ENCODE measurements around the gene MAML1.

Gene MAML1

DNA sequence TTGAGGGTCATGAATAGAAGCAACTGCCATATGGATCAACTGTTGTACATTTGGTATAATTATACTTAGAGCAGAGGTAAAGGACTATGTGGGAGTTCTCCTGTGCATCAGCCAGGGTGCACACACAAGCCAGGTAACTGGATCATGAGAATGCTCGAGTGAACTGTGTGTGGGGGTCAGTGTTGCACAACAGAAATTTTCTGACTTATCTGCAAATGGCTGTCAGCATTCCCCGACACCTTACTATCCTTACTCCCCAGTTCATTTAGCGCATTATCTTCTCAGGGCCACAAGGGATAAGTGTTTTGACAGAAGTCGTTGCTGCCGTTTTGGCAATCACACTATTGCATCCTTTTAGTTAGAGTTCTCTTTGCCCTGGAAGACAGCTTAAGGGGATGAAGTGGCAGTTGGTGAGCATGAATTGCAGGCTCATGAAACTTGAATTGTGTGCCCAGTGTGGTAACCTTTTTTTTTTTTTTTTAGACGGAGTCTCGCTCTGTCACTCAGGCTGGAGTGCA, 32.2 kb upstream of the MAML1 start:
- H3K4me3 ChIP-seq (ENCODE audit: low read length), result peak overlapping the region; percentile 96
- H3K36me3 ChIP-seq (ENCODE audit: control insufficient read depth, insufficient read depth, low read length, severe bottlenecking), result peaks cover 28% of the 10 kb centered on the region
- peak overlapping the region; percentile 99 for H3K9ac ChIP-seq (ENCODE audit: low read length)
- DNase-seq (ENCODE audit: low read depth), result peak; percentile 25
- no peaks in the 10 kb centered on the region for H3K27me3 ChIP-seq (replicated peaks; ENCODE audit: control insufficient read depth, insufficient read depth, low read length)
- peaks cover 24% of the 10 kb centered on the region for H3K4me1 ChIP-seq (ENCODE audit: control insufficient read depth, insufficient read depth, low read length)
- no peaks in the 10 kb centered on the region for H3K9me3 ChIP-seq (ENCODE audit: control insufficient read depth, low read length)

DNA sequence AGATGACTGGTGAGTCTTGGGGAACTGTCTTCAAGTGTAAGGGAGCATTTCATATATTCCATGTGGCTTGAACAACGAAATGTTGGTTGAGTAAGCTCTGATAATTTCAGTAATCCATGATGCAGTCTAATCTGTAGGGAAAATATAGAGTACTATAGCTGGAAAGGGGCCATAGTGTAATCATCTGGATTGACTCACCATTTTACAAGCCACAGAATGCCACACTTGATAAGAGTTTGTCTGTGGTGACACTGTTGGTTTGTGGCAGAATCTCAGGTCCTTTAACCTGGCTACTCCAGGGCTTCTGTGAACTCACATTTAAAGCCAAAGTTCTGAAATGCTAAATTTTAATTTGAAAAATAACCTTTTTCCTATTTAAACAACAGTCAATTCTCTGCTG, 16.3 kb upstream of the MAML1 start:
- no peaks in the 10 kb centered on the region for H3K4me1 ChIP-seq (ENCODE audit: control insufficient read depth, insufficient read depth, low read length)
- H3K27me3 ChIP-seq (replicated peaks; ENCODE audit: control insufficient read depth, insufficient read depth, low read length), result no peaks in the 10 kb centered on the region
- DNase-seq (ENCODE audit: low read depth), result no peak
- peaks cover 92% of the 10 kb centered on the region for H3K36me3 ChIP-seq (ENCODE audit: control insufficient read depth, insufficient read depth, low read length, severe bottlenecking)
- H3K4me3 ChIP-seq (ENCODE audit: low read length), result no peak overlapping the region
- no peak overlapping the region for H3K9ac ChIP-seq (ENCODE audit: low read length)
- no peaks in the 10 kb centered on the region for H3K9me3 ChIP-seq (ENCODE audit: control insufficient read depth, low read length)

DNA sequence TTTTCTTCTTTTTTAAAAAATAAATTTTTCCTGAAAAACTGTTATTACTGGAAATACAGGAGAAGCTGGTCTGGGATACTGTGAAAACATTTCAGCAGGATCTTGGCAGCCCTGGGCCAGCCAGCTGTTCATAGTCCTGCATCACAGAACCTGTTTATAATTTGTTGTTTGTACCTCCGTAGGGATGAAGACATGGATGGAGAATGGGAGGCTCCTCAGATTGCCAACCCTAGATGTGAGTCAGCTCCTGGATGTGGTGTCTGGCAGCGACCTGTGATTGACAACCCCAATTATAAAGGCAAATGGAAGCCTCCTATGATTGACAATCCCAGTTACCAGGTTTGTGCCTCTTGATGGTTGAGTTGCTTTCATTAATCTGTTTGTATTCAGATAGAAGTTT, 12.4 kb upstream of the MAML1 start:
- no peak for DNase-seq (ENCODE audit: low read depth)
- H3K36me3 ChIP-seq (ENCODE audit: control insufficient read depth, insufficient read depth, low read length, severe bottlenecking), result peaks cover 96% of the 10 kb centered on the region
- H3K9me3 ChIP-seq (ENCODE audit: control insufficient read depth, low read length), result no peaks in the 10 kb centered on the region
- no peaks in the 10 kb centered on the region for H3K27me3 ChIP-seq (replicated peaks; ENCODE audit: control insufficient read depth, insufficient read depth, low read length)
- H3K4me1 ChIP-seq (ENCODE audit: control insufficient read depth, insufficient read depth, low read length), result no peaks in the 10 kb centered on the region
- H3K4me3 ChIP-seq (ENCODE audit: low read length), result no peak overlapping the region
- H3K9ac ChIP-seq (ENCODE audit: low read length), result no peak overlapping the region

DNA sequence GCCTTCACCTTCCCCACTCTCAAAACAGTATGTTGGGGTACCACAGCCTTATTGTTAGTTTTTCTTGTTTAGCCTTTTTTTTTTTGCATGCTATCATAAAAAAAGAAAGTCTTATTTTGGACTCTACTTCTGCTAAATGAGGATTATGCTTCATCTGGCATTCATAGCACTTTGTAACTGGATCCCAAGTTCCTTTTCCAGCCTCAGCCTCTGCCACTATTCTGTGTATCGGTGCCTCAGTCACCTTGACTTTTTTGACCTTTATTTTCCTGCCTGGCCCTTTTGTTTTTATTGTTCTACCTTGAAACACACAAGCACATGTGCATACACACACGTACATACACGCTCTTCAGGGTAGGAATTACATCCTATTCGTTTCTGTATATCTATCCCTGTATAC, 8.5 kb upstream of the MAML1 start:
- H3K4me3 ChIP-seq (ENCODE audit: low read length), result no peak overlapping the region
- H3K9me3 ChIP-seq (ENCODE audit: control insufficient read depth, low read length), result no peaks in the 10 kb centered on the region
- no peak for DNase-seq (ENCODE audit: low read depth)
- H3K9ac ChIP-seq (ENCODE audit: low read length), result no peak overlapping the region
- no peaks in the 10 kb centered on the region for H3K27me3 ChIP-seq (replicated peaks; ENCODE audit: control insufficient read depth, insufficient read depth, low read length)
- H3K36me3 ChIP-seq (ENCODE audit: control insufficient read depth, insufficient read depth, low read length, severe bottlenecking), result peaks cover 100% of the 10 kb centered on the region
- peaks cover 16% of the 10 kb centered on the region for H3K4me1 ChIP-seq (ENCODE audit: control insufficient read depth, insufficient read depth, low read length)

DNA sequence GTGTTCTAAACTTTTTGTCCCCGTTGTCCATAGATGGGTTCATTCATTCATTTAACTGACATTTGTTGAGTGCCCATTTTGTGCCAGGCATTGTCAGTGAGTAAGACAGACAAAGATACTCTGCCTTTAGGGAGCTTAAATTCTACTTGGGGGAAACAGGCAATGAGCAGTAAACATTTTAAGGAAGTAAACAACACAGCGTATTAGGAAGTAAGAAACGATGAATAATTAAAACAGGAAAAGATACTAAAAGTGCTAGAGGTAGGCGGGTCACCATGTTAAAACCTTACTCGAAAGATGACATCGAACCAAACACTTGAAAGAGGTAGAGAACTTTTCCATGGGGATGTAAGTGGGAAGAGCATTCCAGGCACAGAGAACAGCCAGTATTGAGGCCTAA, 5.5 kb upstream of the MAML1 start:
- H3K36me3 ChIP-seq (ENCODE audit: control insufficient read depth, insufficient read depth, low read length, severe bottlenecking), result peaks cover 90% of the 10 kb centered on the region
- no peak overlapping the region for H3K4me3 ChIP-seq (ENCODE audit: low read length)
- no peak for DNase-seq (ENCODE audit: low read depth)
- H3K27me3 ChIP-seq (replicated peaks; ENCODE audit: control insufficient read depth, insufficient read depth, low read length), result no peaks in the 10 kb centered on the region
- no peaks in the 10 kb centered on the region for H3K9me3 ChIP-seq (ENCODE audit: control insufficient read depth, low read length)
- H3K4me1 ChIP-seq (ENCODE audit: control insufficient read depth, insufficient read depth, low read length), result peaks cover 44% of the 10 kb centered on the region
- no peak overlapping the region for H3K9ac ChIP-seq (ENCODE audit: low read length)

DNA sequence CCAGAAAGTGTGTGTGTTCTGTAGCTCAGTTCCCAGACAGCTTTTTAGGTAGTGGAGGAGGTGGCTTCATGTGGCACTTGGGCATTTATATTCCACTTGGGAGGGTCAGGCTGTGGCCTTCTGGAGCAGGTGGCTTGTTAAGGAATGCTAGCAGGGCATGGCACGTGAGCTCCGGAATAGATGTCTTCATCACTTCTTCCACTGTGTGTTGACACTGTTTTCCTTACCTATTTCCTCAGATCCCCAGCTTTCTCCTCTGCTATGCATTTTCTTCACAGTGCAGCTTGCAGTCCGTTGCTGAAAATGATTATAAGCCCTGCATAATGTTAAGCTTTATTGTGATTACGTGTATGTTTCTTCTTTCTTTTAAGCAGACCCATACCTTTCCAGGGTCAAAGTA, 3.3 kb upstream of the MAML1 start:
- no peaks in the 10 kb centered on the region for H3K9me3 ChIP-seq (ENCODE audit: control insufficient read depth, low read length)
- H3K4me3 ChIP-seq (ENCODE audit: low read length), result no peak overlapping the region
- no peaks in the 10 kb centered on the region for H3K27me3 ChIP-seq (replicated peaks; ENCODE audit: control insufficient read depth, insufficient read depth, low read length)
- H3K36me3 ChIP-seq (ENCODE audit: control insufficient read depth, insufficient read depth, low read length, severe bottlenecking), result peaks cover 68% of the 10 kb centered on the region
- DNase-seq (ENCODE audit: low read depth), result no peak
- peaks cover 48% of the 10 kb centered on the region for H3K4me1 ChIP-seq (ENCODE audit: control insufficient read depth, insufficient read depth, low read length)
- no peak overlapping the region for H3K9ac ChIP-seq (ENCODE audit: low read length)

DNA sequence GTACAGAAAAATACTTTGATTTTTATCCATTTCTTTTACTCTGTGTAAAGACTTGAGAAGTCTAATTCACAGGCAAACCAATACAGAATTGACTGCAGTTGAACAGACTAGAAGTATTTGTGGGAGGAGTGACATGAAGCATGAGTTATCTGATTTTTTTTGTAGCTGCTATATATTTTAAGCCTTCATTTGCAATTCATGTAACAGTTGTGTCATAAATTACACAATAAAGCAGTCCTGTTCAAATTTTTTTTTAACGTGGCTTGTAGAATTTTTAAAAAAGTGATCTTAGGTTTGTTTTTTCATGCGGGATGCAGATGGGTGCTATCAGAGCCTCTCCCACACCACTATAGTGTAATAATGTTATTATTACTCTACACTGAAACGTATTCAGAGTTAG, 2.9 kb upstream of the MAML1 start:
- H3K4me1 ChIP-seq (ENCODE audit: control insufficient read depth, insufficient read depth, low read length), result peaks cover 52% of the 10 kb centered on the region
- DNase-seq (ENCODE audit: low read depth), result no peak
- peaks cover 64% of the 10 kb centered on the region for H3K36me3 ChIP-seq (ENCODE audit: control insufficient read depth, insufficient read depth, low read length, severe bottlenecking)
- H3K27me3 ChIP-seq (replicated peaks; ENCODE audit: control insufficient read depth, insufficient read depth, low read length), result no peaks in the 10 kb centered on the region
- no peaks in the 10 kb centered on the region for H3K9me3 ChIP-seq (ENCODE audit: control insufficient read depth, low read length)
- H3K9ac ChIP-seq (ENCODE audit: low read length), result peak overlapping the region; percentile 11
- no peak overlapping the region for H3K4me3 ChIP-seq (ENCODE audit: low read length)

DNA sequence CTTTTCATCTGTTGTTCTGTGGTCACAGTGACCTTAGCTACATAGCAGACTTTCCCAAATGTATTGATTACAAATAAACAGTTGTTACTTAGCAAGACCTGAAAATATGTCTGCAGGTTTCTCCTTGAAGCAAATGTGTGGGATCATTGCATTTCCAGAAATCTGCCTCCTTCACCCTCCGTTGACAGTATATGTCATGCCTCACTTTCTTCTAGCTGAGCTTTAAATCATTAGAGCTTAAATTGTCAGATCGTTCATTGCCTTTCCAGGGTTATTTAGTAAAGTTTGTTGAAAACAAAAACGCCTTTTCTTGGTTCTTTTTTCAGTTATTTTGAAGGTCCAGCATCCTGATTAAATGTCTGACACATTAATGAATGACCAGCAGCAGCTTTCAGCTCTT, 2.3 kb upstream of the MAML1 start:
- Histone ChIP-seq H3K36me3 (ENCODE audit: control insufficient read depth, insufficient read depth, low read length, severe bottlenecking) (peaks cover 57% of the 10 kb centered on the region), H3K4me3 (ENCODE audit: low read length) (no peak overlapping the region), H3K4me1 (ENCODE audit: control insufficient read depth, insufficient read depth, low read length) (peaks cover 54% of the 10 kb centered on the region), H3K9me3 (ENCODE audit: control insufficient read depth, low read length) (no peaks in the 10 kb centered on the region), H3K9ac (ENCODE audit: low read length) (peak overlapping the region; percentile 35), H3K27me3 (replicated peaks; ENCODE audit: control insufficient read depth, insufficient read depth, low read length) (no peaks in the 10 kb centered on the region)
- DNase-seq (ENCODE audit: low read depth), result no peak

DNA sequence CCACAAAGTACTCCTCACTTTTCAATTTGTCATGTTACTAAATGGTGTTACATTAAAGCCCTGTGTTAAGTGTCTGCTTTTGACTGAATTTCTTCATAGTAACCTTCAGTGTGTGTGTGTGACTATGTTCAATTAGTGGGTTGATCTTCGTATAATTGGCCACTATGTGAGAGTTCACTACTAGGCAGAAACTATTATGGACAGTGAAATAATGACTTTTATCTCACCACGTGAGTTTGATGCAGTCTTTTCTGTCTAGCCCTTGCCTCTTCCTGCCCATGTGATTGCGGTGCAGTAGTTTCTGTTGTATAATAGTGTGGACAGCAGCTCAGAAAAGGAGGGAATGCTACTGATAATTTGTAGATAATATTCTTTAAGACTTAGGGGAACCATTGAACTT, 1.8 kb upstream of the MAML1 start:
- H3K4me3 ChIP-seq (ENCODE audit: low read length), result no peak overlapping the region
- peak overlapping the region; percentile 35 for H3K9ac ChIP-seq (ENCODE audit: low read length)
- no peak for DNase-seq (ENCODE audit: low read depth)
- H3K4me1 ChIP-seq (ENCODE audit: control insufficient read depth, insufficient read depth, low read length), result peaks cover 55% of the 10 kb centered on the region
- peaks cover 53% of the 10 kb centered on the region for H3K36me3 ChIP-seq (ENCODE audit: control insufficient read depth, insufficient read depth, low read length, severe bottlenecking)
- no peaks in the 10 kb centered on the region for H3K27me3 ChIP-seq (replicated peaks; ENCODE audit: control insufficient read depth, insufficient read depth, low read length)
- H3K9me3 ChIP-seq (ENCODE audit: control insufficient read depth, low read length), result no peaks in the 10 kb centered on the region

DNA sequence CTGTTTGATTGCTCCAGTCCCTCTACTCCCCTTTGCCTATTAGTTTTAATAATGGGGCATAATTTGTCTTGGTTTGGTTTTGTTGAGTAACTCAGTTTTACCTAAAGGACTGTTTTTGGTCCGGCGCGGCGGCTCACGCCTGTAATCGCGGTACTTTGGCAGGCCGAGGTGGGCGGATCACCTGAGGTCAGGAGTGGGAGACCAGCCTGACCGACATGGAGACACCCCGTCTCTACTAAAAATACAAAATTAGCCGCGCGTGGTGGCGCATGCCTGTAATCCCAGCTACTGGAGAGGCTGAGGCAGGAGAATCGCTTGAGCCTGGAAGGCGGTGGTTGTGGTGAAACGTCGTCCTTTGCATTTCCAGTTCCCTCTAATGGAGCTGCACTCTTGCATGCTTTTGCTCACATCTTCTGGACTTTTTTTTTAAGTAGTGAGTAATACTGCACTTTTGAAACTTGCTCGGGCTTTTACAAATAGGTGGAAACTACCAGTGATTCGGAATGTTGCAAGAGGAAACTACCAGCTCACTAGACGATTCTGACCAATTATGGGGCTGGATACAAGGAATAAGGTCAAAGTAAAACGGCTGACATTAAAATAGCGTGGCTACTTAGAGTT, 721 bp upstream of the MAML1 start:
- H3K36me3 ChIP-seq (ENCODE audit: control insufficient read depth, insufficient read depth, low read length, severe bottlenecking), result peaks cover 42% of the 10 kb centered on the region
- no peaks in the 10 kb centered on the region for H3K9me3 ChIP-seq (ENCODE audit: control insufficient read depth, low read length)
- peak overlapping the region; percentile 82 for H3K9ac ChIP-seq (ENCODE audit: low read length)
- DNase-seq (ENCODE audit: low read depth), result peak; percentile 84
- peak overlapping the region; percentile 95 for H3K4me3 ChIP-seq (ENCODE audit: low read length)
- H3K4me1 ChIP-seq (ENCODE audit: control insufficient read depth, insufficient read depth, low read length), result peaks cover 56% of the 10 kb centered on the region
- no peaks in the 10 kb centered on the region for H3K27me3 ChIP-seq (replicated peaks; ENCODE audit: control insufficient read depth, insufficient read depth, low read length)

DNA sequence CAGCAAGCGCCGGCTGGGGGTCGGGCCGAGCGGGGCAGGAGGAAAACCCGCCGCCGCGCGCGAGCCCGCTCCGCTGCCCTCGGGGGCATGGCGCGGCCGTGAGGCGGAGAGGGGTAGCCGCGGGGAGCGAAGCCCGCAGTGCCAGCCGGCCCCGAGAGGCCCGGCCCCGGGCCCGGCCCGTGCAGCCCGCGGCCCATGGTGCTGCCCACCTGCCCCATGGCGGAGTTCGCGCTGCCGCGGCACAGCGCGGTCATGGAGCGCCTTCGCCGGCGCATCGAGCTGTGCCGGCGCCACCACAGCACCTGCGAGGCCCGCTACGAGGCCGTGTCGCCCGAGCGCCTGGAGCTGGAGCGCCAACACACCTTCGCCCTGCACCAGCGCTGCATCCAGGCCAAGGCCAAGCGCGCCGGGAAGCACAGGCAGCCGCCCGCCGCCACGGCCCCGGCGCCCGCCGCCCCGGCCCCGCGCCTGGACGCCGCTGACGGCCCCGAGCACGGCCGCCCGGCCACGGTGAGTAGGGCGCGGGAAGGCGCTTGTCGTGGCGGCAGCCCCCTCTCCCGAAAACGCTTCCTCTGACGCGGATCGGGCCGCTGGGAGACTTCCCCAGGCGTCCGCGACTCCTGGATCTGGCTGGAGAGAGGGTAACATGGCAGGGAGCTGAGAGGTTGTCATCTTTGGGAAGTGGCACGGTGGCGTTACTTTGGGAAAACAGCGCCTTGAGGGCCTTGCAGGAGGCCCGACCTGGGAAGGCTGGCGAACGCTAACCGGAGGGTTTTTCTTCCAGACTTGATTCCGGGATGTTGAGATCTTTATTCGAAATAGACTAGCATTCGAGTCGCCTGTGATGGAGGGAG, 523 bp downstream of the MAML1 start:
- peak; percentile 64 for DNase-seq (ENCODE audit: low read depth)
- Histone ChIP-seq H3K36me3 (ENCODE audit: control insufficient read depth, insufficient read depth, low read length, severe bottlenecking) (peaks cover 30% of the 10 kb centered on the region), H3K4me1 (ENCODE audit: control insufficient read depth, insufficient read depth, low read length) (peaks cover 58% of the 10 kb centered on the region), H3K9ac (ENCODE audit: low read length) (peak overlapping the region; percentile 93), H3K27me3 (replicated peaks; ENCODE audit: control insufficient read depth, insufficient read depth, low read length) (no peaks in the 10 kb centered on the region), H3K4me3 (ENCODE audit: low read length) (peak overlapping the region; percentile 95), H3K9me3 (ENCODE audit: control insufficient read depth, low read length) (no peaks in the 10 kb centered on the region)

All from adipocyte (in vitro differentiated cells).